ENCODE data around the gene CTNNA3. TPM values are rescaled to one million over a fixed set of nuclear protein-coding genes. Genes with fewer than 3 reads are reported as not detected.

Gene CTNNA3
- total and polyA plus RNA-seq, 2 donors (not counting 3 experiments of a cell fraction or from before 2014, with no cell fraction given) = not detected

DNA sequence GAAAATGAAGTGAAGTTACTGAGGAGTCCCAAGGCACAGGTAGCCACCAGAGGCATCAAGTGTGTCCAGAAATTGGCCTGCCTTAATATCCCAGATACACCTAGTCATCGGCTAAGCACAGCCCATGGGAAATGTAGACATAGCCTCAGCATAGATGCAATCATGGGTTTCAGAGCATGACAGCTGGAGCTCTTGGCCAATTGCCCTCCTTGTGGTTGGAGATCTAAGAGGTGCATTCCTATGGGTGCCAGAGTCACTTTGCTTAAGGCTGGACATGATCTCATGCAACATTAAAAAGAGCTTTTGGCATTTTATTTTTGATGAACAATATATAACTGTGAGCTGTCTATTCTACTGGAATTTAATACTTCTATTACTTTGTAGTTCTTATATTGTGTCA is 1528.2 kb downstream of the CTNNA3 start:
- Histone ChIP-seq H3K9ac (replicated peaks; ENCODE audit: extremely low read depth, insufficient read depth, low read length) (no peak overlapping the region), H3K36me3 (ENCODE audit: control insufficient read depth in 2 of 2, extremely low read depth in 1 of 2, insufficient read depth in 2 of 2, low read length in 2 of 2) (no peaks in the 10 kb centered on the region), H3K27ac (ENCODE audit: insufficient read depth, low read depth, low read length) (no peak overlapping the region), H3K4me3 (replicated peaks in 1 of 3; ENCODE audit: insufficient read depth in 1 of 3, low read depth in 1 of 3, low read length in 3 of 3) (no peak overlapping the region), H3K79me2 (ENCODE audit: control insufficient read depth, insufficient read depth, low read length) (no peaks in the 10 kb centered on the region), H3K9me1 (replicated peaks; ENCODE audit: control insufficient read depth, extremely low read depth, insufficient read depth, low read length) (no peaks in the 10 kb centered on the region), H2AFZ (ENCODE audit: low read depth, low read length) (no peak overlapping the region), H3K27me3 (ENCODE audit: control insufficient read depth in 2 of 2, insufficient read depth in 2 of 2, low read length in 2 of 2) (no peaks in the 10 kb centered on the region), H4K20me1 (replicated peaks; ENCODE audit: control insufficient read depth, extremely low read depth, insufficient read depth, low read length) (no peaks in the 10 kb centered on the region), H3K4me2 (ENCODE audit: insufficient read depth, low read length) (no peak overlapping the region), H3K9me3 (replicated peaks; ENCODE audit: control insufficient read depth, insufficient read depth, low read length) (no peaks in the 10 kb centered on the region), H3K4me1 (ENCODE audit: control insufficient read depth, extremely low read depth, insufficient read depth, low read length) (no peaks in the 10 kb centered on the region)
- intact Hi-C loops (cut with micrococcal nuclease) (no loop called here), dilution Hi-C loops (cut with MboI; ENCODE audit: extremely low pct_ligation_motif_present, low sequenced_read_pairs) (no loop called here)
- TF ChIP-seq POLR2AphosphoS5 (IDR thresholded peaks at IDR 0.05; ENCODE audit: insufficient read depth, low read depth, low read length) = no peak
- TF ChIP-seq FOS (IDR thresholded peaks at IDR 0.05; ENCODE audit: borderline replicate concordance, insufficient read depth, low read length) = no peak
- TF ChIP-seq JUN (IDR thresholded peaks at IDR 0.05; ENCODE audit: borderline replicate concordance, insufficient read depth, insufficient read length, low read depth) = no peak
- TF ChIP-seq EZH2 (IDR thresholded peaks at IDR 0.05; ENCODE audit: borderline replicate concordance, low read depth, low read length, severe bottlenecking) = no peak
- TF ChIP-seq CTCF (IDR thresholded peaks at IDR 0.05; ENCODE audit: extremely low read depth in 1 of 2, insufficient read depth in 1 of 2, low read depth in 1 of 2, low read length in 2 of 2) = no peak
- POLR2A ChIA-PET = no interaction called here
- no peak for DNase-seq (ENCODE audit: low read depth, low spot score)
- no TSS peak for BruUV-seq (replicated peaks)
- FAIRE-seq = no peak
- CTCF ChIA-PET = interaction anchor here (1.0 to 1.3 kb wide), 2 partner anchors 13 to 14 kb away, joined by 3 to 4 read pairs; no protein-coding TSS in a partner anchor
